K562 (cell line): Measurements from ENCODE around the gene BTBD2. TPM values are rescaled to one million over a fixed set of nuclear protein-coding genes. Genes with fewer than 3 reads are reported as not detected.
A peak's percentile ranks its signal among the peaks of the same experiment; 100 is the strongest.

ENCODE experiments used
- CHAMP1 ChIP-seq: fragments of 450-650 bp; IDR thresholded peaks from 2 replicates; pipeline ENCODE4 v1.6.1; 2016; ENCODE audit warnings: mild to moderate bottlenecking
- FOXP1 ChIP-seq: sonication (generic); formaldehyde crosslinking; IDR thresholded peaks from 2 replicates; pipeline ENCODE4 v1.8.0; 2022; ENCODE audit warnings: mild to moderate bottlenecking, missing genetic modification reagents
- GTF2A2 ChIP-seq: IDR thresholded peaks from 2 replicates; pipeline ENCODE4 v1.6.1; 2016; ENCODE audit warnings: mild to moderate bottlenecking, missing genetic modification characterization, missing compliant biosample characterization
- ILK ChIP-seq: fragments of 450-650 bp; IDR thresholded peaks from 2 replicates; pipeline ENCODE4 v1.6.1; 2016; ENCODE audit warnings: missing genetic modification characterization, low read depth, mild to moderate bottlenecking, missing compliant biosample characterization, moderate library complexity, borderline replicate concordance
- POLR3A ChIP-seq: IDR thresholded peaks from 2 replicates; pipeline ENCODE4 v1.6.1; 2011; ENCODE audit warnings: borderline replicate concordance, mild to moderate bottlenecking, moderate library complexity; ENCODE audit not compliant: insufficient read length, insufficient read depth; ENCODE audit errors: extremely low read depth
- PPARD ChIP-seq: fragments of 250-450 bp; sonication (Bioruptor Pico); IDR thresholded peaks from 2 replicates; pipeline ENCODE4 v1.8.0; 2022; ENCODE audit warnings: inconsistent platforms, mild to moderate bottlenecking, moderate library complexity
- PRMT5 ChIP-seq: sonication (generic); formaldehyde crosslinking; IDR thresholded peaks from 2 replicates; pipeline ENCODE4 v1.5.0; 2020; ENCODE audit warnings: missing genetic modification reagents
- SNIP1 ChIP-seq: fragments of 450-650 bp; IDR thresholded peaks from 2 replicates; pipeline ENCODE4 v1.7.1; 2017; ENCODE audit warnings: low read depth, mild to moderate bottlenecking
- SP1 ChIP-seq: sonication (generic); formaldehyde crosslinking; IDR thresholded peaks from 2 replicates; pipeline ENCODE4 v1.8.1; 2022; ENCODE audit warnings: mild to moderate bottlenecking, missing genetic modification reagents
- TAF1 ChIP-seq: IDR thresholded peaks from 2 replicates; pipeline ENCODE4 v1.6.1; 2011; ENCODE audit warnings: mild to moderate bottlenecking, low read length, moderate library complexity; ENCODE audit not compliant: insufficient read depth, control insufficient read depth, severe bottlenecking; ENCODE audit errors: extremely low read depth
- THRB ChIP-seq: fragments of 450-650 bp; formaldehyde crosslinking; conservative IDR thresholded peaks from 2 replicates; pipeline ENCODE4 v1.4.0; 2022; ENCODE audit warnings: mild to moderate bottlenecking, missing genetic modification characterization
- ZNF780A ChIP-seq: fragments of 250-450 bp; sonication (Bioruptor Pico); IDR thresholded peaks from 2 replicates; pipeline ENCODE4 v1.5.0; 2021; ENCODE audit warnings: mild to moderate bottlenecking
- polyA plus RNA-seq, 8 experiments: library from polyadenylated mRNA; depleted of rRNA in 4 of 8; stranded (reverse) in 5 of 8; unstranded in 3 of 8; fragments of >200 nt; fragmentation: Nextera tagmentation in 2 of 8; fragmentation: Illumina TruSeq in 1 of 8; extraction: Ambion mirVana in 2 of 8; extraction: Trizol in 1 of 8; gene quantifications; 2 replicates each; pipeline versions ENCODE4 v1.2.1 to v1.2.3, GENCODE V29; 2011 to 2014; ENCODE audit warnings: inconsistent platforms in 1 of 8, missing spikeins in 1 of 8
- total RNA-seq, 7 experiments: library from RNA; depleted of rRNA in 6 of 7; stranded (reverse); fragments of >200 nt in 6 of 7; fragmentation: Illumina TruSeq in 2 of 7; extraction: Trizol in 2 of 7; gene quantifications; 2 replicates each; pipeline versions ENCODE4 v1.2.1 to v1.2.3, GENCODE V29; 2011 to 2021; ENCODE audit warnings: low replicate concordance in 1 of 7
- TF ChIP-seq, protein P1 (sequence below), 2 experiments: fragments of 200-800 bp in 1 of 2; sonication (Bioruptor generic) in 1 of 2; sonication (generic) in 1 of 2; formaldehyde crosslinking in 1 of 2; IDR thresholded peaks in 1 of 2; conservative IDR thresholded peaks in 1 of 2; 2 replicates each; pipeline versions ENCODE4 v1.5.0 to v1.6.1; 2016 to 2020; ENCODE audit warnings: missing compliant biosample characterization in 1 of 2, missing genetic modification characterization in 1 of 2, missing genetic modification reagents in 1 of 2
- TF ChIP-seq, protein P2 (sequence below): sonication (generic); formaldehyde crosslinking; IDR thresholded peaks from 2 replicates; pipeline ENCODE4 v1.8.1; 2023; ENCODE audit warnings: mild to moderate bottlenecking, missing genetic modification reagents
- TF ChIP-seq, protein P3 (sequence below): fragments of 450-650 bp; formaldehyde crosslinking; IDR thresholded peaks from 2 replicates; pipeline ENCODE4 v1.4.0; 2020; ENCODE audit warnings: mild to moderate bottlenecking

BTBD2 gene
- total and polyA plus RNA-seq, 9 of the 15 experiments (the other 6 are each of a cell fraction or from before 2014, with no cell fraction given), result 0.10 to 15.6 (median 6.9) TPM

- TF ChIP-seq, protein P1, sequence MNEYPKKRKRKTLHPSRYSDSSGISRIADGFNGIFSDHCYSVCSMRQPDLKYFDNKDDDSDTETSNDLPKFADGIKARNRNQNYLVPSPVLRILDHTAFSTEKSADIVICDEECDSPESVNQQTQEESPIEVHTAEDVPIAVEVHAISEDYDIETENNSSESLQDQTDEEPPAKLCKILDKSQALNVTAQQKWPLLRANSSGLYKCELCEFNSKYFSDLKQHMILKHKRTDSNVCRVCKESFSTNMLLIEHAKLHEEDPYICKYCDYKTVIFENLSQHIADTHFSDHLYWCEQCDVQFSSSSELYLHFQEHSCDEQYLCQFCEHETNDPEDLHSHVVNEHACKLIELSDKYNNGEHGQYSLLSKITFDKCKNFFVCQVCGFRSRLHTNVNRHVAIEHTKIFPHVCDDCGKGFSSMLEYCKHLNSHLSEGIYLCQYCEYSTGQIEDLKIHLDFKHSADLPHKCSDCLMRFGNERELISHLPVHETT (CRISPR knock-in tag; conservative IDR thresholded peaks at IDR 0.05 in 1 of 2, IDR thresholded peaks at IDR 0.05 in 1 of 2), result peak in 1 of 2 experiments; percentile 92; a peak in 2 of 4 replicates
- TF ChIP-seq THRB (no peak), SP1 (no peak; the same call in none of the 2 replicates), TAF1 (peak; percentile 72), ILK (no peak), CHAMP1 (no peak), FOXP1 (CRISPR knock-in tag) (peak; percentile 91), PPARD (CRISPR knock-in tag) (no peak), SNIP1 (no peak), PRMT5 (CRISPR knock-in tag) (no peak), GTF2A2 (tag) (0 out of 2 replicates have a peak, but pooled peaks have one; percentile 70), ZNF780A (CRISPR knock-in tag) (peak; percentile 69; the same call in 1 of the 2 replicates), POLR3A (no peak)
- TF ChIP-seq, protein P2, sequence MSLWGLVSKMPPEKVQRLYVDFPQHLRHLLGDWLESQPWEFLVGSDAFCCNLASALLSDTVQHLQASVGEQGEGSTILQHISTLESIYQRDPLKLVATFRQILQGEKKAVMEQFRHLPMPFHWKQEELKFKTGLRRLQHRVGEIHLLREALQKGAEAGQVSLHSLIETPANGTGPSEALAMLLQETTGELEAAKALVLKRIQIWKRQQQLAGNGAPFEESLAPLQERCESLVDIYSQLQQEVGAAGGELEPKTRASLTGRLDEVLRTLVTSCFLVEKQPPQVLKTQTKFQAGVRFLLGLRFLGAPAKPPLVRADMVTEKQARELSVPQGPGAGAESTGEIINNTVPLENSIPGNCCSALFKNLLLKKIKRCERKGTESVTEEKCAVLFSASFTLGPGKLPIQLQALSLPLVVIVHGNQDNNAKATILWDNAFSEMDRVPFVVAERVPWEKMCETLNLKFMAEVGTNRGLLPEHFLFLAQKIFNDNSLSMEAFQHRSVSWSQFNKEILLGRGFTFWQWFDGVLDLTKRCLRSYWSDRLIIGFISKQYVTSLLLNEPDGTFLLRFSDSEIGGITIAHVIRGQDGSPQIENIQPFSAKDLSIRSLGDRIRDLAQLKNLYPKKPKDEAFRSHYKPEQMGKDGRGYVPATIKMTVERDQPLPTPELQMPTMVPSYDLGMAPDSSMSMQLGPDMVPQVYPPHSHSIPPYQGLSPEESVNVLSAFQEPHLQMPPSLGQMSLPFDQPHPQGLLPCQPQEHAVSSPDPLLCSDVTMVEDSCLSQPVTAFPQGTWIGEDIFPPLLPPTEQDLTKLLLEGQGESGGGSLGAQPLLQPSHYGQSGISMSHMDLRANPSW, result 0 out of 2 replicates have a peak, but pooled peaks have one; percentile 23
- TF ChIP-seq, protein P3, sequence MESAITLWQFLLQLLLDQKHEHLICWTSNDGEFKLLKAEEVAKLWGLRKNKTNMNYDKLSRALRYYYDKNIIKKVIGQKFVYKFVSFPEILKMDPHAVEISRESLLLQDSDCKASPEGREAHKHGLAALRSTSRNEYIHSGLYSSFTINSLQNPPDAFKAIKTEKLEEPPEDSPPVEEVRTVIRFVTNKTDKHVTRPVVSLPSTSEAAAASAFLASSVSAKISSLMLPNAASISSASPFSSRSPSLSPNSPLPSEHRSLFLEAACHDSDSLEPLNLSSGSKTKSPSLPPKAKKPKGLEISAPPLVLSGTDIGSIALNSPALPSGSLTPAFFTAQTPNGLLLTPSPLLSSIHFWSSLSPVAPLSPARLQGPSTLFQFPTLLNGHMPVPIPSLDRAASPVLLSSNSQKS (CRISPR knock-in tag), result no peak
These were observed 44.1 kb upstream of the BTBD2 start (continued) for GRCh38 chr19:2059422-2060201.
